Stimulated activated CD4-positive, alpha-beta T cell treated with anti-CD3 and anti-CD28 coated beads, Interleukin-12 subunit alpha, Interleukin-12 subunit beta, amount 100 ng/mL, for 4 hours (primary cell): ENCODE data around the gene VGLL2.
"Not testable (repeated sequence)": the region's sequence is repeated elsewhere in the genome, so short reads cannot be mapped to it uniquely, and the experiment has no call there.

Experiments
- DNase-seq: peaks from one replicate; pipeline ENCODE4 v3.0.0-alpha.2; 2020

The VGLL2 gene, protein sequence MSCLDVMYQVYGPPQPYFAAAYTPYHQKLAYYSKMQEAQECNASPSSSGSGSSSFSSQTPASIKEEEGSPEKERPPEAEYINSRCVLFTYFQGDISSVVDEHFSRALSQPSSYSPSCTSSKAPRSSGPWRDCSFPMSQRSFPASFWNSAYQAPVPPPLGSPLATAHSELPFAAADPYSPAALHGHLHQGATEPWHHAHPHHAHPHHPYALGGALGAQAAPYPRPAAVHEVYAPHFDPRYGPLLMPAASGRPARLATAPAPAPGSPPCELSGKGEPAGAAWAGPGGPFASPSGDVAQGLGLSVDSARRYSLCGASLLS

DNA sequence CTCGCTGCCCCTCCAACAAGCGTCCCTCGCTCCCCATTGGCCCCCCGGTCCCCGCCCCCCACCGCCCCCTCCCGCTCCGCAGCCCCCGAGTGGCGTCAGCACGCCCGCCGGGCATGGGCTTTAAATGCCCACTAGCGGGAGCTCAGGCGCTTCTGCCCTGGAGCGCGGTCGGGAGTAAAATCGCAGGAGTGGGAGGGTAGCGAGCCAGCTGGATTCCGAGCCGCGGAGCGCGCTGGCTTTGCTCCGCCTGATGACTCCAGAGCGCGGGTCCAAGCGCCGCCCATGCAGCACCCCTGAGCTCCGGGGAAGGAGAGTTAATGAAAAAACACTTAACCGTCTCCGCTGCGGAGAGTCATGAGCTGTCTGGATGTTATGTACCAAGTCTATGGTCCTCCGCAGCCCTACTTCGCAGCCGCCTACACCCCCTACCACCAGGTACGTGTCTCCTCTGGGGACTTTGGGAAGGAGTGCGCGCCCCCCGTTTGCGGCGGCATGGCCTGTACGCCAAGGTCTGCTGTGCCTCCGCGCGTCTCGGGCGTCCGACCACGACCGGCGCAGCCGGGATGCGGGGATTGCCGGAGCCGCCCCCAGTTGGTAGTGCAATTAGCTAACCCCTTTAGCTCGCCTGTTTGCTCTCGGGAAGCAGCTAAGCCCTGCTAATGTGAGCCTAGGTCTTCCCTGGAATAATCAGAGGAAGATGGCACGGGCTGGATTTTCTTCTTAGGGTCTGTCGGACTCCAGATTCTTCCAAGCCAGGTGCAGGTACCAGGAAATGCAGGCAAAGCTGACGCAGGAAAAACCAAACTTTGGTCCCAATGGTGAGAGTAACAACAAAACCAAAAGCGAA lies at the start of gene VGLL2:
TSS of gene VGLL2 (plus strand) at position 149 of the 847 bp plus-strand sequence. CDS start at position 355, 206 bp downstream.
- no peak for DNase-seq

DNA sequence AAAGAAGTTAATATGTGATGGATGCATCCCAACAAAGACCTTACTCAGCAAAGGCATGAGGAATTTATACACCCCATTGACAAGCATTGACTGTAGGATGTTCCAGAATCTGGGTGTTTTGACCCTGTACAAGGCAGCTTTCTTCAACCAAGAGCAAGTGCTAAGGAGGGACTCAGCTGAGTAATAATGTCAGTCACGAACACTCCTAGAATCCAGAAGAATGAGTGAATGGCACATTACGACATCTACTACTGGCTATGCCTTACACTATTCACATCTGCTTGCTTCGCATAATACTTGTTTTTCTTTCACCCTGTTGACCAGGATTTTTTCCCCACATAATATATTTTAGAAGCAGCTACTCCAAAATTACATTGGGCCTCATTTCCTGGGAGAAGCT lies 42.5 kb upstream of the VGLL2 start:
- no peak for DNase-seq

DNA sequence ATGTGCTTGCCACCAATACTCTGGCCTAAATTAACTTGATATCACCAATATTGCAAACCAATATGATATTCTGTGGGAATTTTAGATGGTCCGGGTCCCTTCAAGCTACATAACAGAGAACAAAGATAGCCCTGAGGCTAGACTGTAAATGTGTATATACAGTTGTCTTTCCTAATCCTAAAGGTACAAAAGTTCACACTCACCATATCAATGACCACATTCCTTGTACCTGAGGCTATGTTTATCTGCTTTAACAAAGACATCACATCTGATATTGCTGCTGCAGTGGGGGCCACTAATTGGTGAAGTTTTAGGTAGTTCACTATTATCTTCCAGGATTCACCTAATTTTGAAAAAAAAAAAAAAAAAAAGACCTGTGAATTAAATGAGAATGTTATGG lies 38.6 kb upstream of the VGLL2 start:
- no peak for DNase-seq

DNA sequence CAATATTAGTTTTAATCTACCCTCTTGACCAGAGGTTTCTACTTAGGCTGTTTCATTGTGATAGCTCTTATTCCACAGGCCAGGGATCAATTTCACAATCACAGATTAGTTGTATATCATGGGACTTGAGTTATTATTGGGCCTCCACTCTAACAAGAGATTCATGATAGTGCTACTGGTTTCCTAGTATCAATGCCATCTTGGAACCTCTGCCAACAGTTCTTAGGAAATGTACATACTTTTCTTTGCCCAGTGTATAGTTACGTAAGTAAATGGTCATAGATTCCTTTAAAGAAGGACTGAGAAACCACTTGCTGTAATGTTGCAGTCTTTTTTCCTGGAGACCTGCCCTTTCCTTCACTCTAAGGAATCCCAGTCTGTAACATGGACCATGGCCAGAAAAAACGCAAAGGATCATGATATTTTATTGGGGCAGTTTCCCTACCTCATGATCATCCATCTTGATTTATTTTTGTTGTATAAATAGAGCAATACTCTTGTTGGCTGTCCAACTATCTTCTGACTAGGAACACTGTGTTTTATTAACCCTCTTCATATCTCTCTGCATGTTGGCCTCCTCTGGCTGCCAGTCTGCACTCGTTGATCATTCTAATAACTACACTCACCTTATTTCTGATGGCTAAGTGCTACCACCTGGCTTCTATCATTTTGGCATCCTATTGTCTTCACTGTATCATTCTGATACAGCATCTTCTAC lies 38.0 kb upstream of the VGLL2 start:
- no peak for DNase-seq

DNA sequence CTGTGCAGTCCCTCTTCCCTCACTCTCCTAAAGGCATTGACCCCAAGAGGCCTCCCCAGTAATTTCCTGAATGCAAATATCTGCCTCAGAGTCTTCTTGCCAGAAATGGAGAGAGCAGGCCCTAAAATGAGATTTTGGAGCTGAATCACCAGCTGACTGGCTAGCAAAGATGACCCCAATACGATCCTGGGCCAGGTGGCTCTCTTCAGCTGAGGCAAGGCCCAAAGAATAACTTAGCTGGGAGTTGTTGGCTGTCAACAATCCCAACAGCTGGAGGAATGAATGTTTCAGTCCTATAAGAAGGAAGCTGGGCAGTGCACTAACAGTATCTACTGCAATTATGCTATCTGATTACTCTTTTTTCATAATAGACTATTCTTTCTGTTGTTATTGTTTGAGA lies 37.2 kb upstream of the VGLL2 start:
- no peak for DNase-seq

DNA sequence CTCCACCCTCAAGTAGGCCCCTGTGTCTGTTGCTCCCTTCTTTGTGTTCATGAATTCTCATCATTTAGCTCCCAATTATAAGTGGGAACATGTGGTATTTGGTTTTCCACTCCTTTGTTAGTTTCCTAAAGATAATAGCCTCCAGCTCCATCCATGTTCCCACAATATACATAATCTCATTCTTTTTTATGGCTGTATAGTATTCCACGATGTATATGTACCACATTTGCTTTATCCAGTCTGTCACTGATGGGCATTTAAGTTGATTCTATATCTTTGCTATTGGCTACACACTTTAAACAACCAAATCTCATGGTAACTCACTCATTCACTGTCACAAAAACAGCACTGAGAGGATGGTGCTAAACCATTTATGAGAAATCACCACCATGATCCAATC lies 35.5 kb upstream of the VGLL2 start:
- no peak for DNase-seq

DNA sequence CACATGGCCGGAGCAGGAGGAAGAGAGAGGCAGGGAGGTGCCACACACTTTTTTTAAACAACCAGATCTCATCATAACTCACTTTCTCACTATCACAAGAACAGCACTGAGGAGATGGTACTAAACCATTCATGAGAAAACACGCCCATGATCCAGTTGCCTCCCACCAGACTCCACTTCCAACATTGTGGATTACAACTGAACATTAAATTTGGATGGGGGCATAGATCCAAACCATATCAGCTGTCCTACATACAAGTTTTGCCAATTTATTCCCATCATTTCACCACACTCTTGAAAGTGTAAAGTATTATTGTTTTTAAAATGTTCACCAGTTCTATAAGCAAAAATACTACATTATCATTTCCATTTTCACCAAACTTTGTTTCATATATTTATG lies 33.9 kb upstream of the VGLL2 start:
- DNase-seq: no peak

DNA sequence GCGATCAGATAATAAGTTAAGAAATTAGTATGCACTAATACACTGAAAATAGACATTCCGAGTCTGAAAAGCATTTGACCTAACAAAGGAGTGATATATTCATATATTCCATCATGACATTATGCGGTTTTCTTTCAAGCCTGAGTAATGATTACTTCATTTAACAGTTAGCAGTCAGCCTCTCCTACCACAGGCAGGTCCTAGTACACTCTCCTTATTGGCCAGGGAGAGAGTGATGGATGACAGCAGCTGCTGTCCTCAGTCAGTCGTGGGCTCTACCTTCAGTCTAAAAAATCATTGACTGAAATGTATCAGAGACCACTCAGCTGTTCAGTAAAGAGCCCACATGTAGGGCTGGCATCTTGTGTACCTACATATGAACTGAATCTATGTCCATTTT lies 33.2 kb upstream of the VGLL2 start:
- no peak for DNase-seq

DNA sequence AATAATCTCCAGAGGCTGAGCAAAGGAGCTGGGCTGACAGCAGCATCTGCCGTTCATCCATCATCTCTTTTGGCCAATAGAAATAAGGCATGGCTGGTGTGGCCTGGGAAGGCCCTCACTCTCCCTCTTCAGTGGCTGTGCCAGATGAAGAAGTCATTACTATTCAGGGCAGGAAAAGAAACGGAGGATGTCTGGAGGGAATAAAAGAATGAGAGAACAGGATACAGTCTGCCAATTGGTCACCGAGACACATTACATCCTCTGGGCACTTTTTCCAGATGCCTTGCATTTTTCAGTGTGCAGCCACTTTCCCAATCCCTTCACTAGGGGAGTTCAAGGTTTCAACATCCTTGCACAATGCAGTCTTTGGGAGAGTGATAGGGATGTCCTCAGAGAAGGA lies 32.2 kb upstream of the VGLL2 start:
- DNase-seq: no peak

DNA sequence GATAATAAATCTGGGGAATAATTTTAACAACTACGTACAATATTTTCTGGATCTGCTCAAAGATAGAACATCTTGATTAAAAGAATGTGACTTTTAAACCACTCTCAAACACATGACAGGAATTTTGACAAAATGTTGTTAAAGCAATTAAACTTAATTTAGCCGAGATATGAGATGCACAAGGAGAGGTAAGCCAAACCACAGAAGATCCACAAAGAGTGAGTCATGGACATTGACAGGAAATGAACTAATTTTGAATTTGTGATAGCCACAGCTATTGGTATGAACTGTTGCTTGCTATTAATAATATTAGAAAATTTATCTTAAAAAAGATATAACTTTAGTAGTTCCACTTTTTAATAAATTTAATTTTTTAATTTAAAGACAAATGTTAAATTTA lies 27.8 kb upstream of the VGLL2 start:
- no peak for DNase-seq

DNA sequence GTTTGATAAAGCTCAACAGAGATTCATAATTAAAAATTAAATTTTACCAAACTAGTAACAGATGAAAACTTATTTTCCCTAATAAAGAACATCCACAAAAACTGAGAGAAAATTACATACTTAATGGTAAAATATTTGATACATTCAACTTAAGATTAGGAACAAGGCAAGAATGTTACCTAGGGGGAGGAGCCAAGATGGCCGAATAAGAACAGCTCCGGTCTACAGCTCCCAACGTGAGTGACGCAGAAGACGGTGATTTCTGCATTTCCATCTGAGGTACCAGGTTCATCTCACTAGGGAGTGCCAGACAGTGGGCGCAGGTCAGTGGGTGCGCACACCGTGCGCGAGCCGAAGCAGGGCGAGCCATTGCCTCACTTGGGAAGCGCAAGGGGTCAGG lies 20.8 kb upstream of the VGLL2 start:
- not testable (repeated sequence) for DNase-seq

DNA sequence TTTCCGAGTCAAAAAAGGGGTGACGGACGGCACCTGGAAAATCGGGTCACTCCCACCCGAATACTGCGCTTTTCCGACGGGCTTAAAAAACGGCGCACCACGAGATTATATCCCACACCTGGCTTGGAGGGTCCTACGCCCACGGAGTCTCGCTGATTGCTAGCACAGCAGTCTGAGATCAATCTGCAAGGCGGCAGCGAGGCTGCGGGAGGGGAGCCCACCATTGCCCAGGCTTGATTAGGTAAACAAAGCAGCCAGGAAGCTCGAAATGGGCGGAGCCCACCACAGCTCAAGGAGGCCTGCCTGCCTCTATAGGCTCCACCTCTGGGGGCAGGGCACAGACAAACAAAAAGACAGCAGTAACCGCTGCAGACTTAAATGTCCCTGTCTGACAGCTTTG lies 20.4 kb upstream of the VGLL2 start:
- not testable (repeated sequence) for DNase-seq

DNA sequence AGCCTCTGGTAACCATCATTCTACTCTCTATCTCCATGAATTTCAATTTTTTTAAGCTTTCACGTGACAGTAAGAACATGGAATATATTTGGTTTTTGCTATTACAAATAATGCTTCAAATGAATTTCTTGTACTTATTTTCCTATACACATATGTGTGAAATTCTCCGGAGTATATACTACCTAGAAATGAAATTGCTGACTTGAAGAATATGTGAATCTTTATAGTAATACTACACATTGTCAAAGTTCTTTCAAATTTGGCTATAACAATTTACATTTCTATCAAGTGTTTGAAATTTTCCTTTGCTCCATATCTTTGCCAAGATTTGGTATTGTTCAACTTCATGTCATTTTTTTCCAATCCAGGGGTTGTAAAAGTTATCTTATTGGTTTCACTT lies 11.6 kb upstream of the VGLL2 start:
- DNase-seq: no peak

DNA sequence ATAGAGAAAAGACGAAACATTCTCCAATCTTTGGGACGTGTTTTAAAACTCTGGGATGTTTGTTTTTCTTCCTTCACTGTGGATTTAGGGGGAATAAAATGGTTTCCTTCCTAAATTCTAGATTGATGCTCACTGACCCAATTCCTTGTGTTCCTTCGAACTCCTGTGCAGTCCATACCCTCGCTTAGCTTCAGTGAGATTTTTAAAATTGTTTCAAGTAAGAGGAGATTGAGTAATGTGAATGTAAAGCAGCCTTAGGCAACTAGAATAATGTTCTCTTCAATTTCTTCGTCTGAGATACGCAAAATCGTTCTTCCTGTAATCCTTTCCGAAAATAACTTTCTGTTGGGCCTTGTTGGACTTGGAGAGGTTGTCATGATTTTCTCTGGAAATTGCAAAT lies 2.6 kb upstream of the VGLL2 start:
- DNase-seq: no peak

DNA sequence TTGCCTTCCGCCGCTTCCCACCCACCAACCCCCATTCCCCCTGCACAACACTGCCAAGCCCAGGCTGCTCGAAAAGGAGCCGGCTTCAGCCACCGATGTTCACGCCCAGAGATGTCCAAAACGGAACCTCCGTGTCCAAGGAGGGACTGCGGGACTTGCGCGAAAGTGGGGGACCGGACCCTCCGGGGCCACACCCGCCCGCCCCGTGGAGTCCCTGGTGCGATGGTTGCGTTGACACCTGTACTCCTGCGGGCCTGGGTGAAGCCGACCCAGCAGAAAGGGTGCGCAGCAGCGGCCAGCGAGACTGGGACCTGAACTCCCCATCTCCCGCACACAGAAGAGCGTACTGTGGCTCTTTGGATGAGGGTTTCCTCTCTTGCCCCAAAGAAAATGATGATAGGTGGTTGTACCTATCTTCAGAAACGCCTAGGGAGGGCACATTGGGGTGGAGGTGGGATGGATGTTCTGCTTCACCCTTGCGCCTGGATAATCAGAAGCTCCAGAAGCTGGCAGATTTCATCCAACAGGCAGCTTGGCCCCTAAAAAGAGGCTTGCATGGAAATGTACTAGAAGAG lies 1.9 kb upstream of the VGLL2 start:
- DNase-seq: no peak

DNA sequence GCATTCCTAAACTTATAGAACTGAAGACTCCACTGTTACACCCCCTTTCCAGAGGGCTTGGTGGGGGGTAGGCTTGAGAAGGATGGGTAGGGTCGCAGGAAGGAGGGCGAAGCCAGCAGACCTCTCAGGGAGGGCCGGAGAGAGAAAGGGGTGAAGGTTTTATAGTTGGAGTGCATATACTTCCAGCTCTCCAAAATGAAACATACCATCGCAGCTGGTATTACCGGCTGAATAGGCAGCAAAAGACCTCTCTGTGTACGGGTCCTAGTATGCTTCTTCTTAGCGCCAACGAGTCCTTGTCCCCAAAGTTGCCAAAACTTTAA lies 1.0 kb upstream of the VGLL2 start:
- no peak for DNase-seq

DNA sequence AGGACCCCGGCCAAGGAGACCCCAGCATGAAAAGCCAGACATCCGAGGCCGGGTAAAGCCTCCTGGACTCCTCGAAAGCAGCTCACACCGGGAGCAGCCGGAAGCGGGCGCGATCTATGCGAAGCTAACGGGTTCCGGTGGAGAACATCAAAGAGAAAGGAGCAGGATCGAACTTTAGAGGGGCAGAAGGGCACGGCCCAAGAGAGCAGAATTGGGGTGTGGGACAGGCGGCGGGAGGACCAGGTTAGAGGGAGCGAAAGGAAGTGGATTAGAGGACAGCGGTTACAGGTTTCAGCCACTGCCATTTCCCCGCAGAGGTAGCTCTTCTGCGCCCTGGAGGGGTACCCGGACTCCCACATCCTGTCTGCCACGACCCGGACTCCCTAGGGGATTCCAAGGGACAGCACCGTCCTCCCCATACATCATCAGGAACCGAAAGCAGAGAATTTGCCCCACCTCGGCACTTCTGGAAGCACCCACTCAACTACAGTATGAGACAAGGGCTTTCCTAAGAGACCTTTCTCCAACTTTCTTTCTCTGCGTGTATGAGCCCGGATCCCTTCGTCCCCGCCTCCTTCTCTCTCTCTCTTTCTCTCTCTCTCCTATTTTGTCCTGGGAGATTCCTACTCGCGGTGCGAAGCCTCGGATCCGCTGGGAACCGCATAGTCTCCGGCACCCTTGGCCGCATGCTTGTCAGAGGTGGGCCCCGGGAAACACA lies 507 bp upstream of the VGLL2 start:
- DNase-seq: no peak

DNA sequence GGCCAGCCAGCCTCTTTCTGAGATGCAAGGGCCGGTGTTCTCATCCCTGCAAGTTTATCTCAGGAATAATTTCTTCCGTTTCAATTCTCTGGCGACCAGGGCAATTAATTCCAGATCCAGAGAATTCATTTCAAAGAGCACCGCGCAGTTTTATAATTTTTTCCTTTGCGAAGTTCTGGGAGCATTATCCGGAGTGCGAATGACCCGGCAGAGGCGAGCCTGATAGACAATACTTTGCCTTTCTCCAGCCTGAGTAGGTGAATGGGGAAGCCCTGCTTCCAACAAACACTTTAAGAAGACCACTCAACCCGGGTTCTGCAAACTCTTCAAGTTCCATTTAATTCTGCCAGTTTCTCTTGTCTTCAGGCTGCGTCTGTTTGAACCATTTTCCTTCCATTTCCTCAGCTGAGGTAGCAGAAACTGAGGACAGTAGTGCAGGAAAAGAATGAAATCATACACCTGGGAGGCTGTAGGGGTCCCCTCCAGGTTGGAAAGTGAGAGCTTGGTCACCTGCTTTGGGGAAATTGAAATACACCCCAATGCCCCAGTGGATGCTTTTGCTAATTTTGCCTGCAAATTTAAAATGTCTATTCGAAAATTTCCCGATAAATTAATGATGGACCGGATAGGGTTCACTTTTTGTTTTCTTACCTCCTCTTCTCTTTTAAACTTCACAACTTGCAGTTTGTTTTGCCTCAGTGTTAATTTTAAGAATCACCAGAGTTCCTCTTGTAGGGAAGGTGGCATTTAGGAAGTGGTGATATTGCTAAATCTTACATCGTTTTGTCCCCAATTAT lies 1.1 kb downstream of the VGLL2 start:
- DNase-seq: no peak

DNA sequence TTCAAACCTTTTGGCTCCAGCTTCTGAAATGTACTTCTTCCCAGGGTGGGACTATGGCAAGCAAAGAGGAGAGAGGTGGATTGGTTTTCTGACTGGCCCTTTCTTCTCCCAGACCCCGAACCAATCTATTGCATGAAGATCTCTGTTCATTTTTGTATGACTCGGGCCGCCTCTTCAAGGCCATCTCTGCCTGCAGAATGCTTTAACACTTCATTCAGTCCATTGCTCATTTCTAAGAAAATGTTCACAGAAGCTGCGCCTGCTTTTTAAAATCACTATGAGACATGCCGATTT lies 1.6 kb downstream of the VGLL2 start:
- DNase-seq: no peak

DNA sequence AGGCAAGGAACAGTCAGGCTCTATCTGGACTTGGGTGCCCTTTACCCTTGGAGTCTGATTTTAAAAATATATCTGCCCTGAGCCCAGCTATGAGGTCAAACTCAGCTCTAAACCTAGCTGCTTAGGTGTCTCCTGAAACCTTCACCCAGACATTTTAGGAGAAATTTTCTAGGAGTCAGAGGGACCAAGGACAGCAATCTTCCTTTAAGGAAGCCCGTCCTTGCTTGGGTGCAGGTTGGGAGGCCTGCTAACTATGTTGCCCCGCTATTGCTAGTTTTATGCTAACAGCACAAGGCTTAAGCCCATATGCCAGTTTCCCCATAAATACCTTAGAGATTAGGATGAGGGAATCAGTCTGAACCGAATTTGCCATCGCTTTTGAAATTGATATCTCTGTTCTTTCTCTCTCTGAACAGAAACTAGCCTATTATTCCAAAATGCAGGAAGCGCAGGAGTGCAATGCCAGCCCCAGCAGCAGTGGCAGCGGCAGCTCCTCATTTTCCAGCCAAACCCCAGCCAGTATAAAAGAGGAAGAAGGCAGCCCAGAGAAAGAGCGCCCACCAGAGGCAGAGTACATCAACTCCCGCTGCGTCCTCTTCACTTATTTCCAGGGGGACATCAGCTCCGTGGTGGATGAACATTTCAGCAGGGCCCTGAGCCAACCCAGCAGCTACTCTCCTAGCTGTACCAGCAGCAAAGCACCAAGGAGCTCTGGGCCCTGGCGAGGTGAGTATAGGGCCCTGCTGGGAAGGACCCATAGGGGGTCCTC lies 2.6 kb downstream of the VGLL2 start:
- no peak for DNase-seq

DNA sequence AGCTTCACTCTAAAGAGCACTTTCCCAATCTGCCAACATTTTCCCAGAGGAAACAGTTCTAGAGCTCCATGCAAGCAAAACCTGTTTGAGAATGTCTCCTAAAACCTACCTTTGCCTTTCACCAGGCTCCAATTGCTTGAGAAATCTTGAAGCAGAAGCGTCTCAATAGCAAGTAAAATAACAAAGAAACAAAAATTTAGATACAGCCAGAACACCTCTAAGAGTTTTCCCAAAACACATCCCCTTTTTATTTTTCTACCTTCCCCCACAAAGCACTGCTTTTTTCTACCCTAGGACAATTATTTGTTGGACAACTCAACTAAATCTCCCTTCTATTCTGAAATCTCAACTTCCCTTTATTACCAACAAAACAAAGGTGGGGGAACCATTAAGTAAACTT lies 3.6 kb downstream of the VGLL2 start:
- DNase-seq: no peak

DNA sequence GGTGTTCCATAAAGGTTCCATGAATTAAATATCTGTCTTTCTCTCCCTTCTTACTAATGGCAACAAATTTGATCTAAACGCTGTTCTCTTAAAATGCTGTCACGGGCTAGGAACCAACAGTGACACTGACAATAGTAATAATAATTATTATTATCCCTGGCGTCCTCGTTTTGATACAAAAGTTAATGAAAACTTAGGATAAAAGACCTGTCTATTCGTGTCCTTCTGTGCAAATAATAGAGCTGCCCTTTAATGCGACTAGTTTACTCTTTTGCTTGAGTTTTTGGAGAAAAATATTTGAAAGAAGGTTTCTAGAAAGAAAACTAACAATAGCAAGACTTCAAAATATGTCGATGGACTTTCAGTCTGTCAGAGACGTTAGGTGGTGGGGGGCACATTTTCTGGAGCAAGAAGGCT lies 4.3 kb downstream of the VGLL2 start:
- DNase-seq: no peak
